Measurements from ENCODE around the gene ZIC4.

The ZIC4 gene

GRCh38 chr3:147406028-147406931, at the start of gene ZIC4:
TSS of gene ZIC4 (minus strand) at chr3:147406543. CDS start at chr3:147402797, 3,746 bp downstream.
- DNase-seq = no peak

DNA sequence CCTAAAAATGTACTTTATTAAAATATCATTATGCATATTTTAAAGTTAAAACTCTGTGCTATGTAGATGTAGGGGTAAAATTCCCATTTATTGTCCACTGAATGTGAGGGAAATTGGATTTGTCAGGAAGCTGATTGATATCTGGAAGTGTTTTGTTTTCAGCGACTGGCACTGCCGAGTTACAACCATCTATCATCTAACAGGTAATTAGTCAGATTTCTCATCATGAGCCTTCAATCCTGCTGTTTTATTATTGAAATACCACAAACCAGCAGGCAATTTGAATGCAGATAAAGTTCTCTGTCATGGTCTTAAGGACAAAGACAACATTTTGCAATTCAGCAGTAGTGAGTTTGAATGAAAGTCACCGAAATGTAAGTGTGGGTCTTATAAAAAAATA, 43.3 kb upstream of the ZIC4 start:
- no peak for DNase-seq

DNA sequence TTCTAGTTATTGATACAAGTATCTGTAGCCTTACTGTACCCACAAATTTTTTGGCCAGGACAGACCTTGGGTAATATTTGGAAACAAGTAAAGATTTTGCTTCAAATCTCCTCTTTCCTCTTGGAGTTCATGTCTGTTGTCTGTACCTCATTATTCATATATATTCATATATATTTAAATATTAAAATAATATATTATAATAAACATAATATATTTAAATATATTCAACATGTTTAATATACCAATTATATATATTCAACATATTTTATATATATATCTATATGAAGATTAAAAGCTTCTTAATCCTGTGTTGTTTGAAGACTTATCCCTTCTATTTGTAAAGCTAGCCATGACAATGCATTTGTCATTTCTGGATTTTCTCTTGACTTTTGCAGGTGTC, 40.9 kb upstream of the ZIC4 start:
- DNase-seq = no peak

DNA sequence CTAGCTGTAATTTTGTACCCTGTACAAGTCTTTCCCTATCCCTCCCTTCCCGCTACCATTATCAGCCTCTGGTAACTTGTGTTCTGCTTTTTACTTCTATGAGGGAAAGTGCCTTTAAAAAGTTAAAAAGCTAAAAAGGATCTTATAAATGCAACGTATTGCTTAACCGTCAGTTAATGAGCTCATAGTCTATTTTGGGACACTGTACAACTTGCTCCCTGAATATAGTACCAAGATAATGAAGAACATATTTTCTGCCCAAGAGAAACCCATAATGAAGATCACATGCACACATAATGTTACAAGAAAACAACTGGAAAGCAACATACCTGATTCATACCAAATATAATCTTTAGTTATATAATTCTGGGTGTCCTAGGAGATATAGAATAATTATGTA, 25.4 kb upstream of the ZIC4 start:
- DNase-seq = no peak

DNA sequence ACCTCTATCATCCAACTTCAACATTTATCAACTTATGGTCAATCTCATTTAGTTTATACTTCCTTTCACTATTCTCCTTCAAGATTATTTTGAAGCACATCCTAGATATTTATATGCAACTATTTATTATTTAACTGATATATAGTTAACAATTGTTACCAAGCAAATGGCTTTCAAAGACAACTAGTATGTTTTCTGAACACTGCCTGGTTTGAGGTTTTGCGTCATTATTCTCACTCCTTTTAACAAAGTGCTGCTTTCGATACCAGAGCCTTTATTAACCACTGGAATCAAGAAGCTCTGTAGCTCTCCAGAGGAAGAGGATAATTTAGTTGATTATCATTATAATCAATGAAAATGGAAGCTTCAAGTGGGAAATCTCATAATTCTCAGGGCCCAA, 22.4 kb upstream of the ZIC4 start:
- no peak for DNase-seq

- DNase-seq = no peak
Measured at GRCh38 chr3:147428326-147428725, 22.0 kb upstream of the ZIC4 start.

DNA sequence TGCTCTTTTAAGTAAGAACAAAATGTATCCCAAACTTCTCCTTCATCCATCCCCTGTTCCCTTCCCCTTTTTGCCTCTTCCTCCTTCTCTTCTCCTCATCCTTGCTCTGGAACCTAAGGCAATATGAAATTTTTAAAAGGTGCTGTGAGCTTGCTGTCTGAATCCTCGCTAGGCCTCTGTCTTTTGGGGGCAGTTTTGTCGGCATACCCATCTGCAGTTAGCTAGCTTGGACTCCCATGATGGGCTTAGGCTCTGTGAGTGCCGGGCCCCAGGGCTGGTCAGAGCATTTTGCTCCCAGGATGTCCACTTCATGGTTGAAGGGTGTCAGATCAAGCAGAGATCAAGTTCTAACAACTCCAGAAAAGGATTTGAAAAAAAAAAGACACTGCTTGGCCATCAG, 21.4 kb upstream of the ZIC4 start:
- no peak for DNase-seq

DNA sequence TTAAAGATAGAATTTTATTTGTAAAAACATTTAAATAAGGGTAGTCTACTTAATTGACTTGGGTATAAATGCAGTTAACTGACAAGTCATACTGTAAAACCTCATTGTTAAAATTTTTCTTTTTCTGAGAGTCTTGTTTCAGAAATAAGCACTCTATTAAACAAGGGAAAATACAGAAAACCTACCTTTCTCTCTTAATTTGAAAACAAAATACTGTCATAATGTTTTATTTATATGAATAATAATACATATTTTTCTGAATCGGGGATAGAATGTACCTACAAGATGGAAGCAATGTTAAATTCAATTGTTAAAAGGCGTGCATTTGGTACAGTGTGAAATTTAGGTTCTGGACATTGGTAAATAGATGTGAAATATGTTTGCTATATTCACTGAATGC, 20.6 kb upstream of the ZIC4 start:
- no peak for DNase-seq

DNA sequence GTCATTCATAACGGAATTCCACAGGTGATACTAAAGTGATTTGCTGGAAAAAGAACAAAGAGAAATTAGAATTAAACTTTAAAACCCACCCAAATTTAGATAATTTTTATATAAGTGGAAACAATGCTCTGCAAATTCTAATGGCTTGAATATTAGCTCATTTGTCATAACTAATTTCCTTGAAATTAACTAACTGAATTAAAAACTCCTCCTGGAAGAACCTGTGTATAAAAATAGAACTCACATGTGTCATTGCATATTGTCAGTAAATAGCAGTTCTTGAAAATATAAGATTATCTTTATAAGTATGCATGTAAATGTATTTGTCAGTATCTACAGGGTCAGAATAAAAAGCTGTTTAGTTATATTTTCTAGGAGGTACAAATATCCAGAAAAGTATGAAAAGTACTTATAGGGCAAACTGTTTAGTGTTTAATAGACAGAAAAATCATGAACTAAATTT, 19.1 kb upstream of the ZIC4 start:
- no peak for DNase-seq

DNA sequence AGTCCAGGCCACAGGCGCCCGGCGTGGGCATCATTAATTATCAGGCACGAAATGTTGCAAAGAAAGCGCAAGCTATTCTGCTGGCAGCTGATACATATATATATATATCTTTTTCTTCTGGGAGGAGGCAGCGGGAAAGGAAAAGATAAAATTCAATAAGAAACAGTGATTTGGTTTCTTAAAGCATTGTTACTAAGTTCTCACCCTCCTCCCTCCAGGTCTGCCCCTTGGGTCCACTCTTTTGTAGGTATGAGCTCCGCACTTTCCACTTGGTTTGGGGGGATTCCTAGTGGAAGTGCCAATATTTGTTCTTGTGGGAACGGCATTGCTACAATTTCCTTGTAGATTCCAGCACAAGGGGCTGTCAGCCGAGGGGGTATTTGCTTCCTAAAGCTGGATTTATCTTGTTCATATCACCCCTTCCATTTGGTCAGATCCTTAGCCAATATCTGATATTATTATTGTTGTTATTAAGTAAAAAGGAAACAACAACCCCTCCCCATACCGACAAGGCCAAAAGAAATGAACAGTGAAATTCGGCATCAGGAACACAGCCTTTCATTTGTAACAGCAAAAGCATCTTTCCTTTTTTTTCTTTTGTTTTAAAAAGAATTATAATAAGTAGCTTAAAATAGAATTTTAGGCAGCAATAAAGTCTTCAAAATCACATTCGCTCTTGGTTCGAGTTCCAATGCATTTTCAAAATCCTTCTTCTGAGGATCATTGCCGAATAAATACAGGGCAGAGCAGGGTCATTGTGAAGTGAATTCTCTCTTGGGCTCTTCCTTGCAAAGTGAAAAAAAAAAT, 18.4 kb upstream of the ZIC4 start:
- DNase-seq = no peak

- no peak for DNase-seq
Measured at GRCh38 chr3:147423798-147424580, 17.6 kb upstream of the ZIC4 start.

DNA sequence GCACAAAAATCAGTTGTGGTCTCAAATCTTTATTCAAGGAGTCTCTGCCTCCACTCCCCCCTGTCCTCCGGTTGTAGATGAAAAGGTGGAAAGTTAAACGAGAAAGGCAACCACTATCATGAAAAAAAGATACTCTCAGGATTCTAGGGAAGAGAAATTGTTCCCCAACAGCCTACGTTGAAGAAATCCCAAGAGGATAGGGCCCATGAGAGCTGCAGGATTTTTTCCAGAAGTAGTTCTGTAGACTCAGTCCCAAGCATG, 17.1 kb upstream of the ZIC4 start:
- no peak for DNase-seq

DNA sequence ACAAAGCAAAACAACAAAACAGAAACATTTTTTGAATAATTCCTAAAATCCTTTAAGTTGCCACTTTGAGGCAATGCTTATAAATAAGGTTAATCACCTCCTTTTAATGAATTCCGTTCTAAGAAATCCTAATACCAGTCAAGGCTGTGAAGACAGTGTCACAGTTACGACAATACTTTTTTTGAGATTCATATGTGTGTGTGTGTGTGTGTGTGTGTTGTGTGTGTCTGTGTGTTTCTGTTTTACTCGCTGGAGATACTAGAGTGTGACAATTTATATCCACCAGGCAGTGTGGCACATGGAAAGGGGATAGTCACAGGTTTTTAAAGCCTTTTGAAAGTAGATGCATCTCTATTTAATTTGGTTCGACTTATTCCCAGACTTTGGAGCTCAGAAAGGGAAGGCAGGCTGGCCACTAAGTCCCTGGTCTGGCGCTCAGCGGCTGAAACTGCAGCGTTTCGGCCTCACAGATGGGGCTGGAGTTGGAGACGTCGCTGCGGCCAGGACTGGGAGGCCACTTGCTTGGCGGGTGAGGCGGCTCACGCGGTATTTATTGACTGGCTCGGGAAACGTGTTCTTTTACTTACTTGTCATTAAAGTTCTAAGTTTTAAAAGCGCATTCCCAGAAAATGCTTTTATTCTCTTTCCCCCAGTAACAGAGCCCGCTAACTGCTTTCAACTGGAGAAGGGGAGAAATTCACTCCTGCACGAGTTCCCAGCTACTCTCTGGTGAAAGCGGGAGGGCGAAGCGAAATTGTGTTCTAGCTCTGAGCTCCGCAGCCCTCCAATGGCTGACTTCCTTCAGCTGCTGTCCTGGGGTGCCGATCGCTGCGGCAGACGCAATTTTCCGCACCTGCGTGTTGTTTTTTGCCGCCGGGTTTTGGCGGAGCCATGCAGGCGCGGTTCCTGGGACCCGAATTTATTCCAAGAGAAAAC, 16.5 kb upstream of the ZIC4 start:
- no peak for DNase-seq

- no peak for DNase-seq
Measured at GRCh38 chr3:147422196-147422595, 15.9 kb upstream of the ZIC4 start.

DNA sequence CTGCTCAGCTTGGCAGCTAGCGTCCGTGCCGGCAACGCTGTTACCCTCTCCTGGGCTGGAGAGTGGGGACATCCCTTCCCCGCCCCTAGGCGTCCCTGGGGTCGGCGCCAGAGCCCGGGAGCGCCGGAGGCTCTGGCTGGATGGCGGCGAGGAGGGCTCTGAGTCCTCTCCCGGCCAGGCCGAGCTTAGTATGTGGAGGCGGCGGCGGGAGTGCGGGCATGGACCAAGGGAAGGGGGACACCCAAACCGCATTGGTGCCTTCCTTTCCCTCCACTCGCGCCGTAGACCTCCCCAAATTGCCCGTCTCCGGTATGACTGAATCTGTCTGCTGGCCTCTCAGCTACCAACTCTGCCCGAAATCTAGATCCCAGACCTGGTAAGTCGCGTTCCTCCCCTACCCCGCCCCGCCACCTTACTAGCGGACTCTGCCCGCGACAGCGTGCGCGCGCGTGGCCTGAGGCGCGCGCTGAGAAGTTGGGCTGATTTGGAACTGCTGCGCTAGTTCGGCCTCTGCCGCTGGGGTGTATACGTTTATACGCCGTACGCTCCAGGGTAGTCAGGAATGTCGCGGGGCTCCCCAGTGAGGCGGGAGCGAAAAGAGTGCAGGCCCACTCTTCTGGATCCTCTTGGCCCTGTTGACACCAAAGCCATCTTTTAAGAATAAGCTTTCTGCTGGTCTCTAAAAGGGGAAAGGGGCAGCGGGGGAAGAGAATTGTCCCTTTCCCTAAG, 15.0 kb upstream of the ZIC4 start:
- DNase-seq = no peak

DNA sequence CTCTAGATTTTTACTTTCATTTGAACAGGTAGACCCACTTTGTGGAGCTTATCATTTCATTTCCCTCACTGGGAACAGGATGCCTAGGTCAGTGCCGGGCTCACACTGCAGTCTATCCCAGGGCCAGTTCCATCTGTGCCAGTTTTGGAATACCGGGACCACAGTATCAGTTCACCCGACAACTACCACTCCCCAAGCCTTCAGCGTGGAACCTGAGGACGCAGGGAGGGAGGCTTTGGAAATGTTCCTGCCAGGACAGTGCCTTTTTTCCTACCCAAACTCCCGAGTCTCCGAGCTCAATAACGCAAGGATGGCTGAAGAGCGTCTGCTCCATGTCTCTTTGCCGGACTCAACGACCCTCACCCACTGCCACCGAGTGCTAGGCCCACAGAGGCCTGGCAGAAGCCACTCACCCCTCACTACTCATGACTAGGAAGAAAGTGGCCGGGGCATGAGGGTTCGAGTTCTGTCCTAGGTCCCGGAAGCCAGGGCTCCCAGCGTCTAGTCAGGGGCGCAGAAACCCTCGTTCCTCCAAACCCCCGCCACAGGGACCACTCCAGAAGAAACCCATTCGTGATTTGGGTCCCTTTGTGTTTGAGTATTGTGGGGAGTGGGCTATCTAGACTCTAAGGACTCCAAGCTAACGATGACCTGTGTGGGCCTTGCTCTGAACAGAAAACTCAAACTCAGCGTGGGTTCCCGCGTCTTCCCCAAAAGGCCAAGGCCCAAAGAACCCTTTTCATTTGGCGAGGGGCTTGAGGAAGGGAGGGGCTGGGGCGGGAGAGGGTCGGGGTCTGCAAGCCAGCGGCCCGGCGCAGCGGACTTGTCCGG, 14.2 kb upstream of the ZIC4 start:
- DNase-seq = no peak

DNA sequence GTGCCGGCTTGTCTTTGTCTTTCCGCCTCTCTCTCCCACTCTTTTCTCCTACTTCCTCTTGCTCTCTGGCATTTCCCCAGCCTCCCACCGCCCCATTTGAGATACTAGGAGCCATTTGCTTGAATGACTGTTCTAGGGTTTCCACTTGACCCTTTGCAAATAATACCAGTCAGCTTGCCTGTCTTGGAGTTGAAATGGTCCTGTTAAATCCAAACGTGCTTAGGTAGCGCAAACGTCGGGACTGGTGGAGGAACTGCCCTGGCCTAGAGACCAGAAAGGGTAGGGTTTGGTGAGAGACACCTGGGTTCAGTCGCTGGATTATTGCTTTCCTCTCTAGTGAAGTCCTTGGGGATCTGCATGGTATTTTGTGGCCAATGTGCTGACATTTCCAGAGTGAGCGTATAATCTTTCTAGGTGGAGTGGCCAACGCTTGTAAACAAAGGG, 13.5 kb upstream of the ZIC4 start:
- no peak for DNase-seq

GRCh38 chr3:147418808-147419701, 12.7 kb upstream of the ZIC4 start:
- no peak for DNase-seq

DNA sequence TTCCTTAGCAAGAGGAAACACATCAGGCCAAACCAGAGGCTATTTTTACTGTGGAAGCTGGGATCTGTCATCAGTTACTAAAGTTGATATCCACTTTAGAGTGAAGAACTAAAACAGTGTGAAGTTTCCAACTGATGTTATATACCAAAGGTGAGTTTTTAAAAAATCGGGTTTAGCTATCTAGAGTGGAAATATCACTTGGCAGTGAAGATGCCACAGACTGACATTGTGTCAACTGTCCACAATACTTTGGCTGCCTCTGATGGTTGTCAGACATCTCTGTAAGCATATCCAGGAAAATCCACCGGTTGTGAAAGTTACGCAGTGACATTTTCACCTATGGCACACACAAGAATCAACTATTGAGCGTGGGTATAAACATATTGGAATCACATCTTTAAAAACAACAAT, 12.0 kb upstream of the ZIC4 start:
- no peak for DNase-seq
